NCI-H1436 (cell line): ENCODE data around the gene IBA57.
"Not testable (repeated sequence)": the region's sequence is repeated elsewhere in the genome, so short reads cannot be mapped to it uniquely, and the experiment has no call there.

Experiments used
- DNase-seq: peaks from one replicate; lab custom pipeline; 2025; lab: John Stamatoyannopoulos, UW

The IBA57 gene

DNA sequence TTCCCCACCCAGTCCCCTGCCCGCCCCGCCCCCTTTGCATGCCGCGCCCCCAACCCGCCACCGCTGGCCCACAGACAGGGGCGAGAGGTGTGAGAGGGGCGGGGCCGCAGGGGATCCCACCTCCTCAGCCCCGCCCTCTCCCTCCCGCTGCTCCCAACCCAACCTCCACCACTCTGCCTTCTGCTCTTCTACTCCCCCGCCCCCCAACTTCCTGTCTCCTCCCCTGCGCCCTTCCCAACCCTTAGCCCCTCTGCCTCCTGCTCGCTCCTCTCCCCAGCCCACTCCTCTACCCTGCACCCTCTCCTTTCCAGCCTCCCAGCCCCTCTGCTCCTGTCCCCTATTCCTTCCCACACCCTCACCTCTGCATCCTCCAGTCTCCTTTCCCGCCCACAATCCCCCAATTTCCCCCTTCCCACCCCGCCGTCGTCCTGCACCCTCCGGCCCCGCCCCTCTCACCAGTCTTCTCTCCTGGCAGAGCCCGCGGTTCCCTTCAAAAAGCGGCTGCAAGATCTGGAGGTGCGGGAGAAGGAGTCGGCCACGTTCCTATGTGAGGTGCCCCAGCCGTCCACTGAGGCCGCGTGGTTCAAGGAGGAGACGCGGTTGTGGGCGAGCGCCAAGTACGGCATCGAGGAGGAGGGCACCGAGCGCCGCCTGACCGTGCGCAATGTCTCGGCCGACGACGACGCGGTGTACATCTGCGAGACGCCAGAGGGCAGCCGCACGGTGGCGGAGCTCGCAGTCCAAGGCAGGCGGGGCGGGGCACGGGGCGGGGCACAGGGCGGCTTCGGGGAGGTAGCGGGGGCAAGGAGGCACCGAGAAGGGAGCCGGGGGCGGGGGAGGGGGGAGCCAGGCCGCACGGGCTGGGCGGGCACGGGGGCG is 47.6 kb downstream of the IBA57 start:
- DNase-seq: peak; percentile 82

DNA sequence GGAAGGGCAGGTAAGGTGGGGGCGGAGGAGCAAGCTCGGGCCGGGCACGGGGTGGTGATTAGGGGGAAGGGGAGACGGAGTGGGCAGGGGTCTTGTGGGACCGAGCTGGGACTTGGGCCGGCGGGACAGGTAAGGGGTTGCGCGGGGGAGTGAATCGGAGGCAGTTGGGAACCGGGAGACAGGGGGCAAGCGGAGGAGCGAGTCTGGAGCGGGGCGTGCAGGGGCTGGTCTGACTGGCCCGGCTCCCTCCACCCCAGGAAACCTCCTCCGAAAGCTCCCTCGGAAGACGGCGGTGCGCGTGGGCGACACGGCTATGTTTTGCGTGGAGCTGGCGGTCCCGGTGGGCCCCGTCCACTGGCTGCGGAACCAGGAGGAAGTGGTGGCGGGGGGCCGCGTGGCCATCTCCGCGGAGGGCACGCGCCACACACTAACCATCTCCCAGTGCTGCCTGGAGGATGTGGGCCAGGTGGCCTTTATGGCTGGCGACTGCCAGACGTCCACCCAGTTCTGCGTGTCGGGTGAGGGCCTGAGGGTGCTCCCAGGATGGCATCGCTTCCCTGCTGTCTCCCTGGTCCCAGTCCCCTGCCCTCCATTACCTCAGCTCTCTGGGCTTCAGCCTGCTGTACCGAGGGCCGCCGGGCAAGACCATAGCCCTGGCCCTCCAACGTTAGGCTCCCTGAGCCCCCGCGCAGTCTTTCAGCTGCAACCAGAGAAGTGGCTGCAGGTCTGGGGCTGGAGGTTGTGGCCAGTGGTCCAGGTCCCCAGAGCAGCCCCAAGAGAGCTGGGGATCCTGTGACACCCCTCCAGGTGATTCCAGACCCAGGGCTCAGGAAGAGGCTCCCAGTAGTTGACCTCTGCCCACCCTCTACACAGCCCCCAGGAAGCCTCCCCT is 48.6 kb downstream of the IBA57 start:
- DNase-seq: no peak

DNA sequence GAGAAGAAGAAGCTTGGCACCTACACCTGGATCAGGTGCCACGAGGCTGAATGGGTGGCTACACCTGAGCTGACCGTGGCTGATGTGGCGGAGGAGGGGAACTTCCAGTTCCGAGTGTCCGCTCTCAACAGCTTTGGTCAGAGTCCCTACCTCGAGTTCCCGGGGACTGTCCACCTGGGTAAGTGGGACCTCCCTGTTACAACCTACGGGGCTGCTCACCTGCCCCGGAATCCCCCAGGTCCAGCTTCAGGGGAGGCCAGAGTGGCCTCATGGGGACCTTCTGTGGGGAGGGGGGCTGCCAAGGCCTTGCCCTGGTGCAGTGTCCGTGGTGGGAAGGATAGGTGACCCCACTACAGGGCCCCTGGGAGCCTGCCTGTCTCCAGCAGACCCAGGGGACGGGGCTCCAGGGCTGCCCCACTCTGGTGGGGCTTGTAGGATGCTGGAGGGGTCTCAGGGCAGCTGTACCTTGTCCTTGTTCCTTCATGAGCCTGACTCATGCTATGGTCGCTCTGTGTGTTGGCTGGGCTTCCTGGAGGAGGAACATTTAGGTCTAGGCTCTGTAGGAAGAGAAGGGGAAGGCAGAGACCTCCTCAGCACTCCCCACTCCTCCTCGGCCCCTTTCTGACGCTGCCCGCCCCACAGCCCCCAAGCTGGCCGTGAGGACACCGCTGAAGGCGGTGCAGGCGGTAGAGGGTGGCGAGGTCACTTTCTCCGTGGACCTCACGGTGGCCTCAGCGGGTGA is 49.5 kb downstream of the IBA57 start:
- DNase-seq: no peak

DNA sequence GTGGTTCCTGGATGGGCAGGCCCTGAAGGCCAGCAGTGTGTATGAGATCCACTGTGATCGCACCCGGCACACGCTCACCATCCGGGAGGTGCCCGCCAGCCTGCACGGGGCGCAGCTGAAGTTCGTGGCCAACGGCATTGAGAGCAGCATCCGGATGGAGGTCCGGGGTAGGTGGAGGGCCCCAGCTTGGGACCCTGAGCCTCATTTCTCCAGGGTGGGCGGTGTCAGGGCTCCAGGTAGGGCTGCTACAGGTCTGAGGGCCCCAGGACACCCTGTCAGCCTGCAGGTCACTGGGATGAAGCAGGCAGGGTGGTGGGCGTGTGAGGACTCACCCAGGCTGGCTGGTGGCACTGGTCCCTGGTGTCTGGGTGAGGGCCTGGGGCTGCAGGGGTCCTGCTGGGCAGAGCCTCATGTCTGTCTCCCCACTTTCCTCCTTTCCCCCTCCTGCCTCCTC is 50.1 kb downstream of the IBA57 start:
- no peak for DNase-seq

DNA sequence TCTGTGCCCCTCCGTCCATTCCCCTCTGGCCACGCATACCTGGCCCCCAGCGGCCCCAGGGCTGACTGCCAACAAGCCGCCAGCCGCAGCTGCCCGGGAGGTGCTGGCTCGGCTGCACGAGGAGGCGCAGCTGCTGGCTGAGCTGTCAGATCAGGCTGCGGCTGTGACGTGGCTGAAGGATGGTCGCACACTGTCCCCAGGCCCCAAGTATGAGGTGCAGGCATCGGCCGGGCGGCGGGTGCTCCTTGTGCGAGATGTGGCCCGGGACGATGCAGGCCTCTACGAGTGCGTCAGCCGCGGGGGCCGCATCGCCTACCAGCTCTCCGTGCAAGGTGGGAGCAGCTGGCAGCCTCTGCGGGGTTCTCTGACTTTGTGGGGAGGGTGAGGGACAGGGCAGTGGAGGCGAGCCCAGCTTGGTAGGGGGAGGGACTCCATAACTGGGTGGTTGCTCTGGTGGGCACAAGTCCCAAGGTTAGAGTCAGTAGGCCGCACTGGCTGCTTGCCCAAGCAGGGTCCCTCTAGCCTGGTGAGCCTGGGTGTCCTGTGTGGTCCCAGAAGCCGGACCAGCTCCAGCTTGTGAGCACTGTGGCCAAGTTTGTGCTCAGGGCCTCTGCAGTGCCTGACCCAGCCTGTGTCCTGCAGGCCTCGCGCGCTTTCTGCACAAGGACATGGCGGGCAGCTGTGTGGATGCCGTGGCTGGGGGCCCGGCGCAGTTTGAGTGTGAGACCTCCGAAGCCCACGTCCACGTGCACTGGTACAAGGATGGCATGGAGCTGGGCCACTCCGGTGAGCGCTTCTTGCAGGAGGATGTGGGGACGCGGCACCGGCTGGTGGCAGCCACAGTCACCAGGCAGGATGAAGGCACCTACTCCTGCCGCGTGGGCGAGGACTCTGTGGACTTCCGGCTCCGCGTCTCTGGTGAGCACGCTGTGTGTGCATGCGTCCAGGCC is 51.0 kb downstream of the IBA57 start:
- DNase-seq: no peak

DNA sequence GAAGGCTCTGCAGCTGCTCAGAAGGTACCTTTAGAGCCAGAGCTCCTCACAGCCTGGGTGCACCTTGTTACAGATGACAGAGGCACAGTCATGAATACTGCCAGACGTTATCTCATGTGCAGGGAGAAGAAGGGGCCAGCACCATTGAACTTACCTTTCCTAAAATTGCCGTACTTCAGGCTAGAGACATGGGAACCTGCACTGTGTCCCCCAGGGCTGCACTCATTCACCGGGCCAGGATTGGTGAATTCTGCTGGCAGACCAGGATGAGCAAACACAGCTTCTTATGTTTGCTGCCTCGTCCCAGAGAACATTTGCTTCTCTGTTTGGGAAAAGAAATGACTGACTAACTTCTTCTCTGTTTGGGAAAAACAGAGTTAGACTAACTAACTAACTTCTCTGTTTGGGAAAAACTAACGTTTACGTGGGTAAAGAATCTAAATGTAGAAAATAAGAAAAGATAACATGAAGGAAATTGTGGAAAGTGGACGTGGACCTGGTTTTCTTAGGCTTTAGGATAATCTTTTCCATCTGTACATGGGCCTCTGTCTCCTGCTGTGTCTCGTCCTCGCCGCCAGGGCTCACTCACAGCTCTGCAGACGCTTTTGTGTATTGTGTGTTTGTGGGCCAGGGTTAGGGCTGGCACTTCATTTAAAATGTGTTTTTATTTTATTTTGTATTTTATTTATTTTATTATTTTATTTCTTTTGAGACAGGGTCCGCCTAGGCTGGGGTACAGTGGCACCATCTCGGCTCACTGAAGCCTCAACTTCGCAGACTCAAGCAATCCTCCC is 52.1 kb downstream of the IBA57 start:
- no peak for DNase-seq

DNA sequence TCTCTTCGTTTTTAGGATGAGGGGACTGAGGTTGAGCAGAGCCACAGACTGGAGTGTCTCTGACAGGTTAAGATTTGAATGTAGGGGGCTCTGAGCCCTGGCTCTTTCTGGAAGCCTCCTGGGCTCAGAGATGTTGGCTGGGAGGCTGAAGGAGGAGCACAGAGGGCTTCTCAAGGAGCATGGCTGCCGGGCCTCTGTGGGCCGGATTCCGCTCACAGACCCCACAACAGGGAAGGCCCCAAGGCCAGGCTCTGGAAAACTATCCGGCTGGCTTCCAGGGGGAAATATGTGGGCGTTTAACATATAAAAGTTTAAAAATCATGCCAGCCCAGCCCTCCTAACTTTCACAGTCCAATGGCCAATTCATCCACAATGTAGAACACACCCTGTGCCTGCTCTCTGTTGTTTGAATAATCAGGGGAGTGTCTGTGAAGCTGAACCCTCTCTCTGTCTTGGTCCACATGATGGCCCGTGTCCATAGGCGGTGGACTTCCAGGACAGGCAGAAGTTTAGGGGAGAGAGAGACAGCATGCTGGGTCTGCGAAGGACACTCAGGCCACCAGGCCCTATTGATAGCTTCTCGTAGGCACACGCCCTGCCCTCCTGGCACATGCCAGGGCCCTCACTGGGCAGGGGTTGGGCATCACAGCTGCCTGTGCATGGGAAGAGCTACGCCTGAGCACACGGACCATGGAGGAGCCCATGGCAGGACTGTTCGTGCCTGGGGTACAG is 53.1 kb downstream of the IBA57 start:
- DNase-seq: no peak

DNA sequence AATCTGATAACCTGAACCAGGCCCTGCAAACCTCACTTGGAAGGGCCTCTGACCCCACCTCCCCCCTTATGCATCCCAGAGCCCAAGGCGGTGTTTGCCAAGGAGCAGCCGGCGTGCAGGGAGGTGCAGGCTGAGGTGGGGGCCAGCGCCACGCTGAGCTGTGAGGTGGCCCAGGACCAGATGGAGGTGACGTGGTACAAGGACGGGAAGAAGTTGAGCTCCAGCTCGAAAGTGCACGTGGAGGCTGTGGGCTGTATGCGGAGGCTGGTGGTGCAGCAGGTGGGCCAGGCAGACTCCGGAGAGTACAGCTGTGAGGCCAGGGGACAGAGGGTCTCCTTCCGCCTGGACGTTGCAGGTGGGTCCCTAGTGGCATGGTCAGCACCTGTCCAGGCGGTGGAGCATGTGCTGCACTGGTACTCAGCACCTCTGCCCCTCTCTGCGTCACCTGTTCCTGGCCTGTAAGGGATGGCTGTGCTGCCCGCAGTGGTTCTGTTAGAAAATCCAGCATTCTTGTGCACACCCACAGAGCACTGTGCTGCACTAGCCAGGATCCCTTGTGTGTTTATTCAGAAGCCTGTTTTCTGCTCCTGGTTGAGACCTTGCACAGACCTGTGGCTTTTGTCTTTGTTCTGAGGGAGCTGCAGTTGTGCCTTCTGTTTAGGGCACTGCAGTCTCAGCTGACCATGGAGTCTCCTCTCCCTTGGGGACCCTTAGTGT is 53.8 kb downstream of the IBA57 start:
- DNase-seq: no peak

DNA sequence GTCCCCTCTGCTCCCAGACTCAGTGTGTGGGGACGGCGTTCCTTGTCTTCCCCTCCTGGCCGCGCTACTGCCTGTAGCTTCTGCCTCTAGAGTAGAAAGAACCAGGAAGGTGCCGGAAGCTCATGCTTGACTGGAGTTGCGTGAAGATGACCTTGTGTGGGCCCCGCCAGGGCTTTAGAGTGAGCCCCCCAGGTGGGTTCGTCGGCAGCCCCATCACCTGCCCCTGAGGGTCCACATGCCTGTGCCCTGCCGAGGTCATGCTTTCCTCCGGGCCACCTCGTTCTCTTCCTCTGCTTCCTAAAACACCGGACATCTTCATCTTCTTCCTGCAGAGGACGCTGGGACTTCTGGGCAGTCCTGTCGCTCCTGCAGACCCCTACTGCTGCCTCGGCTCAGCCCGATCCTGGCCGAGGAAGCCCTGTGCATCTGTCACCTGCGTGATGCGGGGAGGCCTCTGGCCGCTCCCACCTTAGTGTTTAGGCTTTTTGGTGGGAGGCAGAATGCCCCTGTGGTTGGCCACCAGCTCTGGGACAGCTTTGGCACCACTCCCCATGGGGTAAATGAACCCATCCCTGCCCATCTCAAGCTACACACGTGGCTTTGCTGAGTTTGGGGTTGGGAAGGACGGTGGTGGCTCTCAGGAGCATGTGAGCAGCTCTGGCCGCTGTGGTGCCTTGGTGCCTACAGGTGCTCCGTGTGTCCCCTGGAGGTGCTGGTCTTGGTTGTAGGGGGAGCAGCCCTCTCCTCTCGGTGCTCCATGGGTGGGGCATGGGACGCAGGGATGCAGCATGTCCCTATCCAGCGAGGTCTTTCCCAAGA is 54.6 kb downstream of the IBA57 start:
- DNase-seq: no peak

DNA sequence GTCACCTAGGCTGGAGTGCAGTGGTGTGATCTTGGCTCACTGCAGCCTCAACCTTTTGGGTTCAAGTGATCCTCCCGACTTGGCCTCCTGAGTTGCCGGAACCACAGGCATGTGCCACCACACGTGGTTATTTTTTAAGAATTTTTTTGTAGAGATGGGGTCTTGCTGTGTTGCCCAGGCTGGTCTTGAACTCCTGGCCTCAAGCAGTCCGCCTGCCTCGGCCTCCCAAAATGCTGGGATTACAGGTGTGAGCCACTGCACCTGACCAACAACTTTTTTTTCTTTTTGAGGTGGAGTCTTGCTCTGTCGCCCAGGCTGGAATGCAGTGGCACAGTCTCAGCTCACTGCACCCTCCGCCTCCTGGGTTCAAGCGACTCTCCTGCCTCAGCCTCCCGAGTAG is 55.5 kb downstream of the IBA57 start:
- not testable (repeated sequence) for DNase-seq

DNA sequence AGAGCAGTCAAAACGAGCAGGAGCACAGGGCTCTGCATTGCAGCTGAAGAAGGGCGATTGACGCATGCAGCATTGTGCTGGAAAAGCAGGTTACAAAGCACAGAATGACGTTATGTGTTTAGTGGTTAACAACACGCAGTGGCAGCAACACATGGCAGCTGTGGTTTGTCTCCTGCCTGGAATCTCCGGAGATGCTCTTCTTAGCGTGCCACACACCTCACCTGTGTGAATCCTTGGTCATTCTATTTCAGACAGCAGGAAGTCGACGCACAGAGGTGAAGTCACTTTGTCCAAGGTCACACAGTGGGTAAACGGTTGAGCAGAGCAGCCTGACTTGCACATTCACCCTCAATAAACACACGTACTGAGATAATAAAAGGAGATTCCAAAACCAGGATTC is 56.9 kb downstream of the IBA57 start:
- DNase-seq: no peak

DNA sequence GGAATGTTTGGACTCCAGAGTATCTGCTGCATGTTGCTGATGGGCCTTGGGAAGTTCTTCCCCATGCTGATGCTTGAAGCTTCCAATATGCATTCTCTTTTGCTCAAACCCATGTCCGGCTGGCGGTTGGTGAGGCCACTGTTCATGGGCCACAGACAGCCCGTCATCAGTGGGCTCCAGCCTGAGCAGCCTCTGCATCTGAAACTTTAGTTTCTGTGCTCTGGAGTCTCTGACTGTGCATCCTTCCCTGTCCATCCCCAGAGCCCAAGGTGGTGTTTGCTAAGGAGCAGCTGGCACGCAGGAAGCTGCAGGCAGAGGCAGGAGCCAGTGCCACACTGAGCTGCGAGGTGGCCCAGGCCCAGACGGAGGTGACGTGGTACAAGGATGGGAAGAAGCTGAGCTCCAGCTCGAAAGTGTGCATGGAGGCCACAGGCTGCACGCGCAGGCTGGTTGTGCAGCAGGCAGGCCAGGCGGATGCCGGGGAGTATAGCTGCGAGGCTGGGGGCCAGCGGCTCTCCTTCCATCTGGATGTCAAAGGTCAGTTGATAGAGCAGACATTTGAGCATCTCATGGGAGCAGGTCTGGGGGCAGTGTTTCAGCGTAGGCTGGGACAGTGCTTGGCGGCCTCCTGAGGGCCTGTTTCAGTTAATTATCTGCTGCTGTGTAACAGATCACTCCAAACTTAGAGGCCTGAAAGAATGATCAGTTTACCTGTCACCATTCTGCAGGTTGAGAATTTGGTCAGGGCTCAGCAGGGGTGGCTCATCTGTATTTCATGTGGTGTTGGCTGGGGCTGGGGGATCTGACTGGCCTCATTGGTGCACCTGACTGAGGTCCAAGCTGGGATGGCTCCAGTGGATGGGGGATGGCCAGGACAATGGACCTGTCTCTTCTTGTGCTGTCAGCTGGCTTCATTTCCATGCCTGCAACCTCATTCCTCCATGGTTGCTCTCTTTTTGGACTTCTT is 58.9 kb downstream of the IBA57 start:
- DNase-seq: no peak

DNA sequence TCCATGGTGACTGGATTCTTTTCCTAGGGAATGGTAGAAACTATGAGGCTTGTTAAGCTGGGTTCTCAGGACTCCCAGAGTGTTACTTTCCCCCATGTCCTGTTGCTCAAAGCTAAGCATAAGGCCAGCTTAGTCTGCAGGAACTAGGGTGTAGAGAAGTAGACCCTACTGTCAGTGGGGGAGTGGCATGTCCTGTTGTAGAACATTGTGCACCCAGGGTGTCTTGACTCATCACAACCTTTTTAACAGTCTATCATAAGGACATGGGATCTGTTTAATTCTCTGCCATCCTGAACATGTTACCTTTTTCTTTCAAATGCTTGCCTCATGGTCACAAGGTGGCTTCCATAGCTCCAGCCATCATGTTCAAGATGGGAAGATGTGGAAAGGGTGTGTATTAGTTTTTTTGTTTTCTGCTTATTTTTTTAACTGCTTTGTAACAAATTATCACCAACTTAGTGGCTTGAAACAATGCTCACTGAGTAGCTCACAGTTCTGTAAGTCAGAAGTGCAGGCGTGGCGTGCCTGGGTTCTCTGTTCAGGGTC is 59.6 kb downstream of the IBA57 start:
- DNase-seq: no peak

DNA sequence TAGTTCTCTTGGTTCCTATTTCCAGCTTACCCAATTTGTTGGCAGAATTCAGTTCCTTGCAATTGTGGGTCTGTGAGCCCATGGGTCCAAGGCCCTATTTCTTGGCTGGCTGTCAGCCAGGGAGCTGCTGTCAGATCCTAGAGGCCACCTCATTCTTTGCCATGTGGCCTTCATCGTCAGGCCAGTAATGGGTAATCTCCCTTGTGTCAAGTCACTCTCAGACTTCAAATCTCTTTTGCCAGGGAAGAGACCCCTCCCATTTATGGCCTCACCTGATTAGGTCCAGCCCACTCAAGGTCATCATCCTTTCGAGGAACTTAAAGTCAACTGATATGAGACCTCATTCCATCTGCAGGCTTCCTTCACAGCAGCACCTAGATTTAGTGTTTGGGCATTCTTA is 60.1 kb downstream of the IBA57 start:
- DNase-seq: no peak

DNA sequence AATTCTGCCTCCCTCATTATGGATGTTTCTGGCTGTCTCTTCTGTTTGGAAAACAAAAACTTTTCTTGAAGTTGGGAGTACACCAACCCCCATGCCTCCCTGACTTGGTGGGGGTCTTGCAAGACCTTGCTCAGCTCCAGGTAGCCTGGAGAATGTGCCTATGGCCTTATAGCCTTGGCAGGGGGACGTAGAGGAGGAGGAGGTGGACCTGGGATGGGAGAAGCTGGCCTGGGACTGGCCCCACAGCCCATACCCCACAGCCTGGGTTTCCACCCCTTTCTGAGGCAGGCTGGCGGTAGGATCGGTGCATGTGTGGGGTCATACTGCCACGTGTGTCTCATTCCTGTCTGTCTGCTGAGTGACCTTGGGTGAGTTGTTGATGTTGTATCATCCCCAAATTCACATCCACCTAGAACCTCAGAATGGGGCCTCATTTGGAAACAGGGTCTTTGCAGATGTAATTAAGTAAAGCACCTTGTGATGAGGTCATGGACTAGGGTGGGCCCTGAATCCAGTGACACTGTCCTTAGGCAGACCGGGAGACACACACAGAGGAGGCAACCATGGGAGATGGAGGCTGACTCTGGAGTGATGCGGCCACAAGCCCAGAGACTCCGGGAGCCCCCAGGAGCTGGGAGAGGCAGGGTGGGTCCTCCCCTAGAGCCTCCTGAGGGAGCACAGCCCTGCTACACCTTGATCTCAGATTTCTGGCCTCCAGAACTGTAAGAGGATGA is 60.7 kb downstream of the IBA57 start:
- DNase-seq: no peak
